ENCODE results near the gene ADRA1B.

DNA sequence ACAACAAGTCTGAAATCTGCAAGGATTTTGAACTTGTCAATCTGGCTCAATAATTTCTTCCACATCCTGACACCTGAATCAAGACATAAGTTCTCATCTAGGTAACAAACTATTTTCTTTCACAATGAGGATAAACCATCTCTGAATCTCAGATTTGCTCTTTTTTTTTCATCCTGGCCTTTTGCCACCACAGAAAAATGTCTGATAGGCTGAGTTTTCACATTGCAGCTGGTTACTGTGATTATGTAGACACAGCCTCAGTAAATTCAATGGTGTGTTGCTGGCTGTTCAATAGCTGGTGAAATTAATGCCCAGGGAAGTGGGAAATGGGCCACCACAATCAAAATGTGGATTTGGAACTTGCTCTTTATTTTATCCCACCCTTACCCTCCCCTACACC is 2.8 kb upstream of the ADRA1B start:
- TF ChIP-seq TAF1 (IDR thresholded peaks at IDR 0.05; ENCODE audit: borderline replicate concordance, low read depth, low read length) (no peak), POLR2A (IDR thresholded peaks at IDR 0.05; ENCODE audit: low read depth, low read length) (no peak), POLR2AphosphoS5 (IDR thresholded peaks at IDR 0.05; ENCODE audit: low read depth, low read length) (no peak)

Data from GM12892 (cell line).